Endothelial cell of umbilical vein (primary cell): ENCODE measurements around the gene CABYR. TPM values are rescaled to one million over a fixed set of nuclear protein-coding genes. Genes with fewer than 3 reads are reported as not detected.
A peak's percentile ranks its signal among the peaks of the same experiment; 100 is the strongest.

ENCODE experiments used
- BruUV-seq: library from RNA; stranded (reverse); fragments of 400-500 nt; replicated peaks from 2 replicates; lab custom pipeline; 2021; lab: Mats Ljungman, UMichigan
- CTCF ChIA-PET: fragments of 300-600, 350-600 bp; sonication (Branson Sonifier 250); formaldehyde crosslinking; loops from one replicate; lab custom pipeline; 2021; ENCODE audit warnings: antibody characterized with exemption, inconsistent platforms; lab: Charles Lee
- POLR2A ChIA-PET: fragments of 300-600, 350-600 bp; sonication (Branson Sonifier 250); formaldehyde crosslinking; loops from one replicate; lab custom pipeline; 2021; ENCODE audit warnings: antibody characterized with exemption, inconsistent platforms; lab: Charles Lee
- DNase-seq: peaks from one replicate; pipeline ENCODE4 v3.0.0-alpha.2; 2011; ENCODE audit warnings: low read depth, low spot score
- FAIRE-seq: peaks from 2 replicates; lab custom pipeline; 2011; peaks lifted over from hg19 to GRCh38; lab: Jason Lieb, UNC
- H2AFZ ChIP-seq: 2 replicates; pipeline ENCODE4 v1.6.0; 2012; ENCODE audit warnings: low read depth, low read length, control low read depth, inconsistent platforms
- H3K27ac ChIP-seq: 2 replicates; pipeline ENCODE4 v1.5.1; 2011; ENCODE audit warnings: low read depth, mild to moderate bottlenecking, control low read depth, low read length, moderate library complexity; ENCODE audit not compliant: insufficient read depth
- H3K27me3 ChIP-seq, 2 experiments: 2 replicates each; pipeline versions ENCODE4 v1.6.0 to v1.6.1; 2011; ENCODE audit warnings: low read length in 2 of 2, mixed read lengths in 1 of 2; ENCODE audit not compliant: control insufficient read depth in 2 of 2, insufficient read depth in 2 of 2
- H3K36me3 ChIP-seq, 2 experiments: 2 replicates in 1 of 2; 3 replicates in 1 of 2; pipeline ENCODE4 v1.5.1; 2011; ENCODE audit warnings: low read length in 2 of 2, mild to moderate bottlenecking in 1 of 2, moderate library complexity in 1 of 2; ENCODE audit not compliant: control insufficient read depth in 2 of 2, insufficient read depth in 2 of 2; ENCODE audit errors: extremely low read depth in 1 of 2
- H3K4me1 ChIP-seq: 3 replicates; pipeline ENCODE4 v1.5.1; 2011; ENCODE audit warnings: mild to moderate bottlenecking, low read length; ENCODE audit not compliant: control insufficient read depth, insufficient read depth; ENCODE audit errors: extremely low read depth
- H3K4me2 ChIP-seq: 2 replicates; pipeline ENCODE4 v1.6.1; 2011; ENCODE audit warnings: low read length, control low read depth, mixed read lengths; ENCODE audit not compliant: insufficient read depth
- H3K4me3 ChIP-seq, 3 experiments: fragments of 200-600 bp in 1 of 3; sonication (generic), shearing (Covaris generic) in 1 of 3; replicated peaks in 1 of 3; 2 replicates each; pipeline ENCODE4 v1.5.1; 2011 to 2016; ENCODE audit warnings: control low read depth in 3 of 3, low read length in 3 of 3, mild to moderate bottlenecking in 2 of 3, inconsistent platforms in 1 of 3, low read depth in 1 of 3, moderate library complexity in 1 of 3; ENCODE audit not compliant: insufficient read depth in 1 of 3
- H3K79me2 ChIP-seq: 2 replicates; pipeline ENCODE4 v1.6.0; 2012; ENCODE audit warnings: low read length, inconsistent platforms; ENCODE audit not compliant: control insufficient read depth, insufficient read depth
- H3K9ac ChIP-seq: replicated peaks from 2 replicates; pipeline ENCODE3; 2011; ENCODE audit warnings: low read length, control low read depth; ENCODE audit not compliant: insufficient read depth; ENCODE audit errors: extremely low read depth
- H3K9me1 ChIP-seq: replicated peaks from 3 replicates; pipeline ENCODE4 v1.6.0; 2011; ENCODE audit warnings: mild to moderate bottlenecking, low read length; ENCODE audit not compliant: control insufficient read depth, insufficient read depth; ENCODE audit errors: extremely low read depth
- H3K9me3 ChIP-seq: replicated peaks from 2 replicates; pipeline ENCODE4 v1.5.1; 2012; ENCODE audit warnings: low read length, inconsistent platforms; ENCODE audit not compliant: control insufficient read depth, insufficient read depth
- H4K20me1 ChIP-seq: replicated peaks from 2 replicates; pipeline ENCODE3; 2011; ENCODE audit warnings: mild to moderate bottlenecking, low read length; ENCODE audit not compliant: control insufficient read depth, insufficient read depth; ENCODE audit errors: extremely low read depth
- CTCF ChIP-seq, 2 donors: IDR thresholded peaks; 1 replicate in 1 of 2; 2 replicates in 1 of 2; pipeline ENCODE4 v1.5.1; 2011; ENCODE audit warnings: low read length in 2 of 2, mild to moderate bottlenecking in 2 of 2, moderate library complexity in 2 of 2, control low read depth in 1 of 2, inconsistent platforms in 1 of 2, low read depth in 1 of 2; ENCODE audit not compliant: insufficient read depth in 1 of 2; ENCODE audit errors: extremely low read depth in 1 of 2
- EZH2 ChIP-seq: IDR thresholded peaks from 2 replicates; pipeline ENCODE4 v1.6.1; 2012; ENCODE audit warnings: borderline replicate concordance, low read depth, mild to moderate bottlenecking, moderate library complexity, low read length, inconsistent platforms; ENCODE audit not compliant: severe bottlenecking
- FOS ChIP-seq: IDR thresholded peaks from 2 replicates; pipeline ENCODE4 v1.6.1; 2011; ENCODE audit warnings: mild to moderate bottlenecking, low read length, moderate library complexity, borderline replicate concordance; ENCODE audit not compliant: insufficient read depth
- GATA2 ChIP-seq: IDR thresholded peaks from 2 replicates; pipeline ENCODE4 v1.7.0; 2011; ENCODE audit warnings: low read depth, mild to moderate bottlenecking, moderate library complexity, mixed read lengths, low read length; ENCODE audit not compliant: insufficient read length, insufficient read depth
- JUN ChIP-seq: IDR thresholded peaks from 2 replicates; pipeline ENCODE4 v1.6.1; 2011; ENCODE audit warnings: borderline replicate concordance, low read depth; ENCODE audit not compliant: insufficient read length, insufficient read depth
- MAX ChIP-seq: IDR thresholded peaks from 2 replicates; pipeline ENCODE4 v1.6.1; 2011; ENCODE audit not compliant: insufficient read depth, insufficient read length
- MYC ChIP-seq: IDR thresholded peaks from one replicate; pipeline ENCODE4 v1.6.1; 2011; ENCODE audit warnings: mild to moderate bottlenecking, low read depth, low read length
- POLR2A ChIP-seq: IDR thresholded peaks from 2 replicates; pipeline ENCODE4 v1.6.1; 2012; ENCODE audit warnings: low read depth, mild to moderate bottlenecking, control low read depth, low read length
- POLR2AphosphoS5 ChIP-seq: IDR thresholded peaks from 2 replicates; pipeline ENCODE4 v1.6.1; 2012; ENCODE audit warnings: low read depth, mild to moderate bottlenecking, control low read depth, low read length, moderate library complexity; ENCODE audit not compliant: insufficient read depth
- dilution Hi-C: fragments of 300-500 bp; cut with MboI; formaldehyde crosslinking; loops from one replicate; pipeline ENCODE4 v1.15.0; 2019; ENCODE audit warnings: low sequenced_read_pairs; ENCODE audit not compliant: extremely low pct_ligation_motif_present
- intact Hi-C: fragments of 100-400 bp; cut with micrococcal nuclease; formaldehyde crosslinking; loops from one replicate; pipeline ENCODE4 v1.10.0; 2022
- polyA plus RNA-seq, 4 experiments: library from polyadenylated mRNA; depleted of rRNA in 3 of 4; stranded (reverse) in 3 of 4; unstranded in 1 of 4; fragments of >200 nt; gene quantifications; 2 replicates each; pipeline versions ENCODE4 v1.2.1 to v1.2.3, GENCODE V29; 2011 to 2012; ENCODE audit warnings: missing spikeins in 1 of 4
- total RNA-seq: library from RNA; stranded (reverse); gene quantifications from 2 replicates; pipeline ENCODE4 v1.2.3, GENCODE V29; 2021

The CABYR gene
- total and polyA plus RNA-seq, 2 donors (not counting 3 experiments of a cell fraction or from before 2014, with no cell fraction given), result 3.9 to 8.9 TPM

- intact Hi-C loops (no loop called here), dilution Hi-C loops (no loop called here)
- POLR2A ChIA-PET, result no interaction called here
- H3K4me3 ChIP-seq, result no peak overlapping the region
- no peak overlapping the region for H3K4me2 ChIP-seq
- H3K27me3 ChIP-seq, result no peaks in the 10 kb centered on the region
- no peaks in the 10 kb centered on the region for H3K36me3 ChIP-seq
- CTCF ChIA-PET, result no interaction called here
- DNase-seq (no peak), FAIRE-seq (no peak)
- H3K4me1 ChIP-seq, result peaks cover 4% of the 10 kb centered on the region
- no peak overlapping the region for H2AFZ ChIP-seq
- BruUV-seq, result no TSS peak
- H3K9me1 ChIP-seq, result no peaks in the 10 kb centered on the region
- TF ChIP-seq MYC (no peak), CTCF (IDR thresholded peaks at IDR 0.05; ENCODE audit: extremely low read depth in 1 of 2, insufficient read depth in 1 of 2, low read depth in 1 of 2, low read length in 2 of 2) (no peak)
- H3K9ac ChIP-seq, result no peak overlapping the region
- H3K27ac ChIP-seq, result no peak overlapping the region
- H3K79me2 ChIP-seq, result no peaks in the 10 kb centered on the region
- H3K9me3 ChIP-seq, result no peaks in the 10 kb centered on the region
- no peaks in the 10 kb centered on the region for H4K20me1 ChIP-seq
These were observed 1.9 kb upstream of the CABYR start for GRCh38 chr18:24136967-24137373.

- Histone ChIP-seq H2AFZ (peak overlapping the region; percentile 97), H4K20me1 (no peaks in the 10 kb centered on the region), H3K27me3 (no peaks in the 10 kb centered on the region), H3K27ac (peak overlapping the region; percentile 36), H3K9me1 (no peaks in the 10 kb centered on the region), H3K79me2 (no peaks in the 10 kb centered on the region), H3K4me2 (peak overlapping the region; percentile 92), H3K4me3 (peak overlapping the region; percentile 62 to 75 (median 69)), H3K36me3 (no peaks in the 10 kb centered on the region), H3K4me1 (peaks cover 4% of the 10 kb centered on the region), H3K9me3 (no peaks in the 10 kb centered on the region), H3K9ac (peak overlapping the region; percentile 73)
- POLR2A ChIA-PET, result interaction anchor here (0.6 to 1.5 kb wide), 25 partner anchors 9 to 1161 kb away, joined by 3 to 11 read pairs (median 4); partner anchors contain the start of gene OSBPL1A
- dilution Hi-C loops (no loop called here), intact Hi-C loops (no loop called here)
- FAIRE-seq (no peak), DNase-seq (no peak)
- TSS peak; percentile 45 for BruUV-seq
- CTCF ChIA-PET, result interaction anchor here (1.0 to 1.5 kb wide), 3 partner anchors 10 to 133 kb away, joined by 3 to 8 read pairs (median 4); no protein-coding TSS in a partner anchor
- TF ChIP-seq GATA2, result no peak
- TF ChIP-seq MYC, result no peak
- no peak for TF ChIP-seq JUN
- TF ChIP-seq POLR2A, result no peak
- no peak for TF ChIP-seq EZH2
- no peak for TF ChIP-seq POLR2AphosphoS5
- no peak for TF ChIP-seq FOS
- no peak for TF ChIP-seq MAX
- TF ChIP-seq CTCF (IDR thresholded peaks at IDR 0.05; ENCODE audit: extremely low read depth in 1 of 2, insufficient read depth in 1 of 2, low read depth in 1 of 2, low read length in 2 of 2), result no peak
These were observed 463 bp upstream of the CABYR start for GRCh38 chr18:24138409-24138788.
